T47D (cell line): ENCODE data around the gene GPX7.
A peak's percentile ranks its signal among the peaks of the same experiment; 100 is the strongest.
"Not testable (repeated sequence)": the region's sequence is repeated elsewhere in the genome, so short reads cannot be mapped to it uniquely, and the experiment has no call there.

Source experiments
- DNase-seq, 2 experiments: peaks; one replicate each; pipeline versions ENCODE4 v3.0.0 to v3.0.0-alpha.2; 2011 to 2012; ENCODE audit warnings: low read depth in 1 of 2, low spot score in 1 of 2
- JUND ChIP-seq: IDR thresholded peaks from 2 replicates; pipeline ENCODE4 v1.6.1; 2012; ENCODE audit warnings: low read depth
- in situ Hi-C: cut with HindIII; loops from 2 replicates; pipeline ENCODE4 v1.10.0; 2016; ENCODE audit warnings: low sequenced_read_pairs, low pct_unique_long_range_greater_than_20kb

GPX7 gene

DNA sequence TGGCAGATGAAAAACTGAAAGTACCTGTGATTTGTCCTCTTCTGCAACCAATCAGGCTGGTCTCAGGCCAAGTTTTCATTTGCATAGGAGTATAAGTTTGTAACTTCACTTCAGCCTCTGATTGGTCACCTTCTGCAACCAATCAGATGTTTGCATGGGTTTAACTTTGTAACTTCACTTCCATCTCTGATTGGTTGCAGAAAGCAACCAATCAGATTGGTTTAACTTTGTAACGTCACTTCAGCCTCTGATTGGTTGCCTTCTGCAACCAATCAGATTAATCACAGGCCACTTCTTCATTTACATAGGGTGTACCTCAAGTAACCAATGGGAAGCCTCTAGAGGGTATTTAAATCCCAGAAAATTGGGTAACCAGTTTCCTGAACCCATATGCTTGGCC is 30.4 kb upstream of the GPX7 start:
- no peak for TF ChIP-seq JUND
- peak in 1 of 2 experiments; percentile 68 for DNase-seq
- in situ Hi-C loops = no loop called here

GRCh38 chr1:52572387-52572786 is 29.8 kb upstream of the GPX7 start:
- in situ Hi-C loops = no loop called here
- DNase-seq = no peak
- no peak for TF ChIP-seq JUND

DNA sequence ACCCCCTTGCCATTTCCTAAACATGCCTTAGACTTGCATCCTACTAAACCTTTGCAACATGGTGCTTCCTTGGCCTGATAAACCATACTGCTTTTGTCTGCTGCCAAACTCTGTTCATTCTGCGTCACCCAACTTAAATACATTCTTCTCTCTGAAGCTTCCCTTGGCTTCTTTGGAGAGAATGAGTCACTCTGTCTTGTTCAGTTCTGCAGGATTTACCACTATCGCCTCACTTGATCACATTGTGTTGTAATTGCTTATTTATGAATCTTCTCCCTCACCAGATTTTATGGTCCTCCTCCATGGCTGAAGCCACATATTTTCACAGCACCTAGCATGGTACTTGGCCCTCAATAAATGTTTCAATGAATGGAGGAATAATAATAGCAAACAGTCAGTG is 27.6 kb upstream of the GPX7 start:
- TF ChIP-seq JUND = no peak
- DNase-seq = no peak
- in situ Hi-C loops = no loop called here

- no peak for TF ChIP-seq JUND
- DNase-seq = no peak
- in situ Hi-C loops = no loop called here
These were observed 26.1 kb upstream of the GPX7 start for GRCh38 chr1:52576074-52576473.

GRCh38 chr1:52578066-52578465 is 24.1 kb upstream of the GPX7 start:
- DNase-seq = not testable (repeated sequence)

GRCh38 chr1:52579415-52579814 is 22.8 kb upstream of the GPX7 start:
- in situ Hi-C loops = no loop called here
- DNase-seq = no peak
- no peak for TF ChIP-seq JUND

More at GRCh38 chr1:52578066-52578465, 24.1 kb upstream of the GPX7 start:
- in situ Hi-C loops = not testable (repeated sequence)

- no peak for DNase-seq
- in situ Hi-C loops = no loop called here
- no peak for TF ChIP-seq JUND
These were observed 21.9 kb upstream of the GPX7 start for GRCh38 chr1:52580283-52580682.

GRCh38 chr1:52582116-52582696 is 20.0 kb upstream of the GPX7 start:
- TF ChIP-seq JUND = no peak
- in situ Hi-C loops = no loop called here
- no peak for DNase-seq

DNA sequence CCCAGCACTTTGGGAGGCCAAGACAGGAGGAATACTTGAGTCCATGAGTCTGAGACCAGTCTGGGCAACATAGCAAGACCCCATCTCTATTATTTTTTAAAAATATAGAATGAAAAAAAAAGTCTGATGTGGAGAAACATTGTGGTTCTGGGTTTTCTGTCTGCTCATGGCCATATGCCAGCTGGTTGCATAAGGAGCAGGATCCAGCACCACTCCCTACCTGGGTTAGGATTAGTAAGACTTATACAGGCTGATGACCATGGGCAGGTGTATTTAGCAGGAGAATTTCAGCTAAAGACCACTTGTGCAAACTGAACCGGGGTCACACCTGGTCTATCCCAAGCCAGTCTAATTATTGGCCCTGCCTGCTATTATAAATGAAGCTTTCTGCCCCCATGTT is 16.7 kb upstream of the GPX7 start:
- no peak for DNase-seq
- no peak for TF ChIP-seq JUND
- in situ Hi-C loops = no loop called here

GRCh38 chr1:52588027-52588426 is 14.1 kb upstream of the GPX7 start:
- TF ChIP-seq JUND = no peak
- DNase-seq = no peak
- in situ Hi-C loops = no loop called here

DNA sequence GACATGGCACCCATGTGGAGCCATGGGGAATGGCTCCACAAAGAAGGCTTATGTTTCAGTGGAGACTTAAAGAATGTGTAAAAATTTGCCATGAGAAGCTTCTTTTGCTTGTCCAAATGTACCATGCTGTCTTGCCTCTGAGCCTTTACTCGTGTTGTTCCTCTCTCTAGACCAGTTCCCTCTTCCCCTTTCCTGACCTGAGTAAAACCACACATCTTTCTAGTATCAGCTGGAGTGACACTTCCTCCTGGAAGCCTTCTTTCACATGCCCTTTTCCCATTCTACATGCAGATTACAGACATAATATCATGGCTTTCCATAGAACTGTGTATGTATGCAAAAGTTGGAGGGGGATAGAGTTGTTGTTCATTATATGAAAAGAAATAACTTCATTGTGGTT is 13.6 kb upstream of the GPX7 start:
- no peak for TF ChIP-seq JUND
- DNase-seq = no peak
- in situ Hi-C loops = no loop called here

DNA sequence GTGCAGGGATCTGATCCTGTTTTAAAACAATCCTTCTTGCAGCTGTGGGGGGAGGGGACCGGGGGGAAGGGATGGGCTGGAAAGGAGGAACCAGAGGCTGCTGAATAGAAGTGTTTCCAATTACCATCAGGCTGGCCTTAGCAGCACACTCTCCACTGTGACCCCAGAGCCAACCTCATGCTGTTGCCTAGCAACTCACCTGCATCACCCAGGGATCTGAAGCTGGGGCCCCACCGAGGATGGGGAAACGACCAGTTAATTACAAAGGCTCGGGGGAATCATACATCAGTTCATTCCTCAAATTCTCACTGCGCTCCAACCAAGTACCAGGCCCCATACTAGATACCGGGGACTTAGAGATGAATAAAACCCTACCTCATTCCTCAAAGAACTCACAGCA is 11.9 kb upstream of the GPX7 start:
- no peak for DNase-seq
- no peak for TF ChIP-seq JUND
- in situ Hi-C loops = no loop called here

GRCh38 chr1:52592637-52593323 is 9.4 kb upstream of the GPX7 start:
- TF ChIP-seq JUND = no peak
- in situ Hi-C loops = no loop called here
- DNase-seq = no peak

DNA sequence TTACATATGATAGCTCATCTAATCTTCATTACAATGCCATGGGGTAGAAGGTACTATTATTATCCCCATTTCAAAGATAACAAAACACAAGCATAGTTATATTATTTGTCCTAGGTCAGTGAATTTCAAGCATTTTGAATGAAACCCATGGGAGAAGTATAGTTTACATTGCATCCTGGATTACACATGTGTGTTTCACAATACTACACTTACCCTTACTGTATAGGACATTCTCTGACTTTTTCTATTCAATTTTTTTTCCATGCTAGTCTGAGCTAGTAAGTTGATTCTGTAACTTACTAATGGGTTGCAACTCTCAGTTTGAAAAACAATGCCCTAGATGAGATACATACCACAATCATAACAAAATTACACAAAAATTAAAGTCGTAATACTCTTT is 8.7 kb upstream of the GPX7 start:
- in situ Hi-C loops = no loop called here
- no peak for DNase-seq
- TF ChIP-seq JUND = no peak
